Occipital lobe (tissue), 2 donors: Measurements from ENCODE around the gene ARL4C. TPM values are rescaled to one million over a fixed set of nuclear protein-coding genes. Genes with fewer than 3 reads are reported as not detected.
"Not testable (repeated sequence)": the region's sequence is repeated elsewhere in the genome, so short reads cannot be mapped to it uniquely, and the experiment has no call there.

Experiments
- DNase-seq: peaks from one replicate; lab custom pipeline; 2025; lab: John Stamatoyannopoulos, UW
- total RNA-seq: library from RNA; depleted of rRNA; stranded (reverse); fragments of >200 nt; gene quantifications from one replicate; pipeline ENCODE4 v1.2.3, GENCODE V29; 2014

The ARL4C gene
- total RNA-seq, 1 donor from 2014 or later: 50.2 TPM

DNA sequence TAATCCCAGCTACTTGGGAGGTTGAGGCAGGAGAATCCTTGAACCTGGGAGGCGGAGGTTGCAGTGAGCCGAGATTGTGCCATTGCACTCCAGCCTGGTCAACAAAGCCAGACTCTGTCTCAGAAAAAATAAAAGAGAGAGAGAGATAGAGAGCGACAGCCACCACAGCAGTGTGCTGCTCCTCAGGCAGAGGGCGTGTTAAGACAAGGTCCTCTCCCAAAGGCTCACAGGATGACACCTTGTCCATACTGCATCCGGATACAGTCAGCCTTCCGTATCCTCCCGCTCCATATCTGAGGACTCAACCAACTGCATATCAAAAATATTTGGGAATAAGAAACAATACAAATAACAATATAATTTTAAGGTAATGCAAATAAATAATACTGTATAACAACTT, 20.1 kb downstream of the ARL4C start:
- no peak for DNase-seq

DNA sequence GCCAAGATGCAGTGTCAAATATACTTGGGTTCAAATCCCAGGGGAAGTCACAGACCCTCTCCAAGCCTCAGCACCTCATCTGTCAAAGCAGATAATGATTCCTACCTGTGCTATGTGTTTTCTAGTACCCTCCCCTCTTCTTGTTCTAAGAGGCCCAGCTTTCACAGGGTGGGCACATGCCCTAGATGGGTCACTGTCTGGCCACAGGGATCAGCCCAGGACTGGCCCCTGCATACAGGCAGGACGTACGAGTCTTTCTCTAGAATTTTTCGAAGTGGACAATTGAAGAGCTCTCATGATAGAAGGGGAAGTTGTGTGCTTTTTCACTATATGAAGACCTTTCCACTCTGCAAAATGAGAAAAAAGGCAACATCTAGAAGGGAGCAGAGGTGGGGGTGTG, 22.2 kb downstream of the ARL4C start:
- DNase-seq: no peak

DNA sequence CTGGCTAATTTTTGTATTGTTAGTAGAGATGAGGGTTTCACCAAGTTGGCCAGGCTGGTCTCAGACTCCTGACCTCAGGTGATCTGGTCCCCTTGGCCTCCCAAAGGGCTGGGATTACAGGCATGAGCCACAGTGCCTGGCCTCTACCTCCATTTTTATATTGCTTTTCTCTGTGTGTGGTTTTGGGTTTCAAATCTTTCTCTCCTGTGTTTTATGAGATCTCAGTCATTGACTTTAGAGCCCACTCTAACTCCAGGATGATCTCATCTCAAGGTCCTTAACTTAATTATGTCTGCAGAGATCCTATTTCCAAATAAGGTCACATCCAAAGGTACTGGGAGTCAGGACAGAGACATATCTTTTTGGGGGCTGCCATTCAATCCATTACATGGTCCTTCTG, 24.7 kb downstream of the ARL4C start:
- DNase-seq: no peak

DNA sequence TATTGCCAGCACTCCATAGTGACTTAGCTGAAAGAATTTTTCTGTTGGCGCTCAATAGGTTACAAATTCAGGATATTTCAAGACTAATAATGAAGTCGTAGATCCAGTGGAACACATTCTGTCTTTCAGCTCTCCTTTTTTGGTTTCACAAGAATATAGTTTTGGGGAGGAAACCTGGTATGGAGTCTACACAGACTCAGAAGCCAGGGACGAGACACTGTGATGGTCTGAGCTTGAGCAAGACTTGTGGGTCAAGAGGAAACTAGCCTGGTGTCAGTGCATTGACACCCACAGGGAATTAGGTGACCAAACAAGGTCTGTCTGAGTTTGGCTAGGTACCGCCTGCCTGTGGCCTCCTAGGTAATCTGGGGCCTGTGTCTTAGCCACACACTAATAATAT, 26.9 kb downstream of the ARL4C start:
- DNase-seq: no peak

DNA sequence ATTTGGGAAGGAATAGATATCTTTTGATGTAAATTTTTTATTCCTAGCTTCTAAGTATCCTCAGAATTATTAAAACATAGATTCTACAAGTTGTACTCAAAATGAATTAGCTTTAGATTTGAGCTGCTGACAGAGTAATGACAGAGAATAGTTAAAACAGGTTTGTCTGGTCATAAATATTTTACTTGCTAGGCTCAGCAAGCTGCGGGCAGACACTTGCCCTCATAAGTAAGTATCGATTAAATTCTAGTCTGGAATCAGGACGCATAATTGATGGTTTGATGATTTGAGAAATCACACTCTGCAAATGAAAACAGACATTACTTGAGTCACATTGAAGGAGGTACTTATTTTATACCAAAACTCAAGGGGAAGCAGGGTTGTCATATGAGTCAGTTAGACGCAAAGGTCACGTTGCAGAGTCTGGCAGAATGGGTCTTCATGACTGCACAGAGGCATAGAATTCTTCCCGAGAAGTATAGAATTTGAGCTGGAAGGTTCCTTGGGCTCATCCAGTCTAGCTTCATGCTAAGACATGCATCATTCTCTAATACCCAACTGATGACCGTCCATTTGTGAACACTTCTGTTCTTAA, 27.5 kb downstream of the ARL4C start:
- no peak for DNase-seq

DNA sequence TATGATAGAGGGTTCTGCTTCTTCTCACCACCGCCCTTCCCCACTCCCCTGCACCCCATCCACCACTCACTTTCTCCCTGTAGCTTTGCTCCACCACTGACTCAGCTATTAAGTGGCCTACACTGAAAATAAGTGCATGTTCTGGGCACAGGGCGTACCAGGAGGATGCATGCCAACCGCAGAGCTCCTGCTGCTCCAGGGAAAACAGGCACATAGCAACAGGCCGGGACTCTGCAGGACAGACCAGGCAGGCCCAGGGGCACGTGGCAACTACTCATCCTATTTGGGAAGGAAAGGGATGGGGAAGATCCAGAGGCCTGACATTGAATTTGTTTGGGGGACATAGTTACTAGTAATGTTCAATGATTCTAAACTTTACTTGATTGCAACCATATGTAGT, 28.4 kb downstream of the ARL4C start:
- no peak for DNase-seq

DNA sequence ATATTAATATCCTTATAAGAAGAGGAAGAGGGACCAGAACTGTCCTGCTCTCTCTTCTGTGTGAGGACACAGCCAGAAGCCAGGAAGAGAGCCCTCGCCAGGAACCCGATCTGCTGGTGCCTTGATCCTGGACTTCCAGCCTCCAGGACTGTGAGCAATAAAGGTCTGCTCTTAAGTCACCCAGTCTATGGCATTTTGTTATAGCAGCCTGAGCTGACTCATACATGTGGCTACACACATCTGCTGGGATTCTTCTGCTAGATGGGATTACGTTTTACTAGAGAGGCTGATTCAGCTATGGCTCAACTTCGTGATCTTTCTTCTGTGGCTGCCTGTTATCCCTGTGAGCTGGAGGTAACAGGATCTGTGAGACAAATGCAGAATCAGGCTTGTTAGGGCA, 29.6 kb downstream of the ARL4C start:
- no peak for DNase-seq

DNA sequence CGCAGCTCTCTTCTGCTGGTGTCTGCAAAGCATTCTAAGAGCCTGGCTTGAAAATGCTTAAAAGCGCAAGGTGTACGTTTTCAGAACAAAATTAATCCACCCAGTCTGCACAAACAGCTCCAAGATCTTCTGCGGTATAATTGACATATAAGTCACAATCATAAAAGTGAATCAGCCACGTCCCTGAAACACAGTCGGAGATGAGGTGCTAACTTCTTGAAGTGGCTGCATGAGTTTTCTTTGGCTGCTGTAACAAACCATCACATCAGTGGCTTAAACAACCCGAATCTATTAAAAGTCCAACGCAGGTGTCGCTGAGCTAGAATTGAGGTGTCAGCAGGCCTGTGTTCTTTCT, 32.6 kb downstream of the ARL4C start:
- DNase-seq: no peak

DNA sequence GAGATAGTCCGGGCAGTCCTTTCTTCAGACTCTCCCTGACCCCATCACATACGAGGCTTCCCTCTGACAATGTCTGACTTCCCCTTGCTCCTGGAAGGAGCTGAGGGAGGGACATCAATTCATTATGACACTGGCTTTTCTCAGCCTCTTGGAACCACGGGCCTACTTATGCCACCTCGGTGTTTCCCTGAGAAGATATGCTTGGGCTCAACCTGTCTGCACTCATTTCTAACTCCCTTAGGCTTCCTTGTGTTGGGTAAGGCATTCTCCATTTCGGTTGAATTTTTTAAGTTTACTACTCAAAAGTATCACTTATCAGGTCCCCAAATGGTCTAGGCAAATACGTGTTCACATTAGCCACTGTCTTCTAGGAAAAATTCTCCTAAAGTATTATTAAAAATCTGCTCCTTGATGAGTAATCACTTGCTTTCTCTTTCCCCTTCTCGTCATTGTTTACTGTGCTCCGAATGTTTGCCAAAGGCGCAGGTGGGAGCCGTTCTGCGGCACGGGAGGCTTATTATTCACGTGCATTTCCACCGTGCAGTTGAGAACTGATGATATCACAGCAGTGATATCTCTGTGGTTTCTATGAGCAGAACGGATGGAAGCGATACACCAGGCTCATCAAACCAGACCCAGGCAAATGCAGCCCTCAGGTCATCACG, 33.1 kb downstream of the ARL4C start:
- no peak for DNase-seq

DNA sequence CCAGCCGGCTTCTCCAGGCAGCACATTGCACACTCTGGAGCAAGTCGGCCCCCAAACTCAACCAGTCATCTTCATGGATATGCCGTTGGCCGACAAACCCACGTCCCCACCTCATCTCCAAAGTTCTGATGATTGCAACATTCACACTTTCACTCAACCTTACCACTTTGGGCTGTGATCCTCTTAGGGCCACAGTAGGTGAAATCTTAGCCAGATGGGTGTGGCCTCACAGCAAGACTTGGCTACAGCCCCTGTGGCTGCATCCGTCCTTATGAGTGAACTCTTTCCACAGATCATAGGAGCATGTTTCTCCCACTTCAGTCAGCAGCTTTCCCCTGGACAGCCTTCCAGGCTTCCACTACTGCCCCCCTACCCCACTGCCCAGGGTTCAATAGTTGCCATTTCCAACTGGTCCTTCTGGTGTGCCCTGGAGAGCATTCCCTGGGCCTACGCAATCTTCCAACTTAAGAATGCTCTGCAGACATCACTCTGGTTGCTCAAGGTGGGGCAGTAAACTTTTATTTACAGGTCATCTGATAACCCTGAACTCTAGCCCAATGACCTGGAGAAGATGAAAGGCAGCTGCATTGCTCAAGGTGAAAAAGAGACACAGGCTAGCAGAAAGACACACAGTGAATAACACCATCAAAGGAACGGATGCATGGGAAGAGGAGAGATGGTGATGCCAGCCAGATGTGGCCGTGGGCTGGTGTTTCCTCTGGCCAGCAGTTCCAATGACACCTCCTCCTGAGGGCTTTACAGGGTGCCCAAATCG, 34.5 kb downstream of the ARL4C start:
- DNase-seq: no peak

DNA sequence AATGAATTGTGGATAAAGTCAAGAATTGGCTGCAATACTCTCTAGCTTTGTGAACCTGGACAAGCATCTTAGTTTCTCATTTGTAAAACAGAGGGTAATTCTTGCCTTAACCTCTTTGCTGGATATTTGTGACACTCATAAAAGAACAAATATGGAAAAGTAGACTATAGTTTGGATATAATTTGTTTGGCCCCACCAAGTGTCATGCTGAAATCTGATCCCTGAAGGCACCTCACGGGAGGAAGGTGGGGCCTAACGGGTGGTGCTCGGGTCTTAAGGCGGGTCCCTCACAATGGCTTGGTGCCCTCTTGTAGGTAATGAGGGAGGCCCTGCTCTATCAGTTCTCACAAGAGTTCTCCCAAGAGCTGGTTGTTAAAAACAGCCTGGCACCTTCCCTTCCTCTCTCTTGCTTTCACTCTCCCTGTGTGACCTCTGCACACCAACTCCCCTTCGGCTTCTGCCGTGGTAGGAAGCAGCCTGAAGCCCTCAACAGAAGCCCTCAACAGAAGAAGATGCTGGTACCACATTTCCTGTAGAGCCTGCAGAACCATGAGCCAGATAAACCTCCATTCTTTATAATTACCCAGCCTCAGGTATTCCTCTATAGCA, 37.4 kb downstream of the ARL4C start:
- no peak for DNase-seq

DNA sequence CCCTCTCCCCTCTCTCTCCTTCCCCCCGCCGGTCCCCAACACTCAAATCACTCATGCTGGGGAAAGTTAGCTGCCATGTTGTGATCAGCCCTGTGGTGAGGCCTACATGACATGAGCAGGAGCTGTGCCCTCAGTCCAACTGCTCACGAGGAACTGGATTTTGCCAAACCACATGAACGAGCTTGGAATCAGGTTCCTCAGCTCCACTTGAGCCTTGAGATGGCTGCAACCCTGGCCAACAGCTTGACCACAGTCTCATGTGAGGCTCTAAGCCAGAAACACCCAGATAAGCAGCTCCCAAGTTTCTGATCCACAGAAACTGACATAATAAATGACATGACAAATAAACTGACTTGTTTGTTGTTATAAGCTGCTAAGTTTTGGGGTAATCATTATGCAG, 38.4 kb downstream of the ARL4C start:
- no peak for DNase-seq

DNA sequence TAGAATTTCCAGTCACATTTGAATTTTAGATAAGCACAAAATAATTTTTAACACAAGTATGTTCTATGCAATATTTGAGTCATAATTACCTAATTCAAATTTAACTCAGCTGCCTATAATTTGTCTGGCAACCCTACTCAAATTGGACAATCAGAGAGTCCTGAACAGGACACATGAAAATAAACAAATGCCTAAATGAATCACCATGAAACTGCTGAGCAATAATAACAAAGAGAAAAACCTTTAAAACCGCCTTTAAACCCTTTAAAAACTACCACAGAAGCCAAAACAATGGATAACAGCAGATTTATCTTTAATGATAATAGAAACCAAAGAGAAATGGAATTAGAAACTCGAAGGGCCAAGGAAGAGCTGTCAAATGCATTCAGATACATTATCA, 39.5 kb downstream of the ARL4C start:
- DNase-seq: no peak

DNA sequence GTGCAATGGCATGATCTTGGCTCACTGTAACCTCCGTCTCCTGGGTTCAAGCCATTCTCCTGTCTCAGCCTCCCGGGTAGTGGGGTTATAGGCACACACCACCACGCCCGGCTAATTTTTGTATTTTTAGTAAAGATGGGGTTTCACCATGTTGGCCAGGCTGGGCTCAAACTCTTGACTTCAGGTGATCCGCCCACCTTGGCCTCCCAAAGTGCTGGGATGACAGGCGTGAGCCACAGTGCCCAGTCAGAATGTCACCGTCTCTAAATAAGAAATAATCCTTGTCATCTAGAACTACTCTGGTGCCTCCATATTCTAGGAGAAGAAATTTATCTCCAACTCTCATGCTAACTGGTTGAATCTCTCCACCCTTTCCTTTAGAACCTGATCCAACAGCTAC, 41.6 kb downstream of the ARL4C start:
- DNase-seq: not testable (repeated sequence)

DNA sequence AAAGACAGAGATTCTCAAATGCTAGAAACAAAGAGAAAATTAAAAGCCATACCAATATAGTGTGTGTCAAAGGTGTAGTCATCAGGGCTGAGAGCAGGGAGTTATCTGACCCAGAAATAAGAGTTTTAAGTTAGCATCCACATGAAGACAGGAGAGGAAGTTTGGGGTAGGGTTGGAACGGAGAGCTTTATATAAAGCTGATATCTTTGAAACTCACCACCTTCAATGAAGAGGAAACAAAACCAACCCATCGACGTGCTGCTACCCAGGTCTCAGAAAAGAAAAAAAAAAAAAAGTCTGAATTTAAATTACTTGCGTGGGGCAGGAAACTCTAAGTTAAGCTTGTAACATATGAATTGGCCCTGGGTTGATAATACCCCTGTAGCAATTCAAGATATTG, 42.4 kb downstream of the ARL4C start:
- no peak for DNase-seq

DNA sequence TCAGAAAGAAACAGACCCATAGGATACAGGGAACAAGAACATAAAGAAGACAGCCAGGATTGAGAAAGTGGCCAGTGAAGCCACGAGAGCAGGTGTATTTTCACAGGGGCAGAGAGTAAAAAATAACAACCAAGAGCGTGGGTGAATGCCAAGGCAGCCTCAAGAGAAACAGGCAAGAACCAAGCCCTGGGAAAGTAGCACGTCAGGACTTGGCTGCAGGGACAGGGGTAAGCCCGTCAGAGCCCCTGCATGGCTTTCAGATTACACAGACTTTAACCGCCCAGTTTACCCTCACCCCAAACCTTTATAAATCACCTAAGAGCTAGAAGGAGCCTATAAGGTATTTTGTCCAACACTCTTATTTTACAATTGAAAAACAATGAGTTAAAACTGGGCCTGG, 43.7 kb downstream of the ARL4C start:
- no peak for DNase-seq

DNA sequence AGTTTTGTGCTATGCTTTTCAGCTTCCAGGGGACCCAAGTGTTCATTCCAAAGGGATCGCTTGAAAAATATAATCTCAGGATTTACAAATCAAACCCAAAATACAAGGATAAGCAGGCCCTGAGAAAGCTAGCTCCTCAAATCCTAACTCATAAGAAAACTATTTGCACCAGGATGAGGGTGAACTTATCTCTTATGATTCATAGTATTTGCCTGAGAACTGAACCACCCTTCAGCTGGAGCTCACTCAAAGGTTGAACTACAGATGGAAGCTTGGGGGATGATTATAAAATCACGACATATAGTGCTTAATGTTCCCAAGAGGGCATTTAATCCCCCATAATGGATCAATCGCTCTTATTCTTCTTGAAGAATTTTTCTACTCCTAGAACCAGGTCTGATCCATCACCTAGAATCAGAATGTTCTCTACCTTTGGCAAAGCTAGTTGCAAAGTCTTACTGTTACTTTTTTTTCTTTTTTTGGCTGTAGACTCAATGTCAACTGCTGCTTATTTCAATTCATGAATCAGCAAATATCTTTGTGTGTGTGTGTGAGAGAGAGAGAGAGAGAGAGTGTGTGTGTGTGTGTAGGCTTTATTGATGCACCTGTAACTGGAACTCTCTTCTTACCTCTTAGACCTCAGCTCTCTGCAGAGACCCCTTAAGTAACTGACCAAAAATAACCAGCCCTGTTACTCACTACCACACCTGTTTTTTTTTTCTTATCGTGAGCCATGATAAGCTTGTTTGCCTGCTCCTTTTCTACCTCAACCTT, 44.8 kb downstream of the ARL4C start:
- no peak for DNase-seq

DNA sequence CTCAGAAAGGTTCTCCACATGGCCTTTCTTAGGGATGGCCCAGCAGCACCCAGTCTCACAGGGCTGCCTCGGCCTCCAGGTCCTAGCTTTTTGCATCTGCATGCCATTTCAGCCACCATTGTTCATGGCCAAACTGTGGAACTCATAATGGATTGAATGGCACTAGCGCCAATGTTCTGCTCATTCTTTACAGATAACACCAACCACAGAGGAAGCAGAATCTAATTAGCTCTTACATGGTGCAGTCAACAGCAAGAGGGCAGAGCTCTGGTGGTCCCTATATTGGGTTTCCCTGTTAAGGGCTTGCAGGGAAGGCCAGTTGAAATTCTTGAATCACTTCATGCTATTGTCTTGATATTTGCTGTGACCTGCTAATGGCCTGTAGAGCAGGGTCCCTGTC, 45.6 kb downstream of the ARL4C start:
- no peak for DNase-seq

DNA sequence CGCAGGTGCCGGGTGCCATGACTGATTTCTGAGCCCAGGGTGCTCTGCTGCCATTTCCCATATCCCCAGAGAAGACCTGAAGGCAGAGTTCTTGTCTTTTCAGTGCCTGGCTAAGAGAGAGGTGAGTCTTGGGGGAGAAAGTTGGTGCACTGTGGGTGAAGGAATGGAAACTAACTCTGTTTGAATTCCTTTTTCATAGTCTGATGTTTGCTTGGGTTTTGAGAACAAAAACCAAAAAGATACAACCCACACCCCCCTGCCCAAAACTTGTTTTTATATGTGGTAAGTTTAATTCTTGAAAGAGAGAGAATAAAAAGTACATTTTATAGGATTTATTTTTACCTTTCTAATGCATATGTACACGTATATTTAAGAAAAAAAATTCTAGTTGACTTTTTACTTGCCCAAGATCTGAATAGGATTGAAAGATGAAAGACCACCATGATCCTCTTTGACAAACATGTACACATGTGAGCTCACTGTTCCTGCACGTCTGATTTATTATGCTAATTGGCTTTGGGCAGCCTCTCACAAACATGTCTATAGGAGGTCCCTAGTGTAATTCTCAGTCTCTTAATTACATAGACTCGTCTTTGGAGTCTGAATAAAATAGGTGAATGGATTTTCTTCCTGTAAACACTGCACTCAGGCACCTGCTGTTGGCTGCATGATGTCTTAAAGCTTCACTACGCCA, 46.3 kb downstream of the ARL4C start:
- no peak for DNase-seq

DNA sequence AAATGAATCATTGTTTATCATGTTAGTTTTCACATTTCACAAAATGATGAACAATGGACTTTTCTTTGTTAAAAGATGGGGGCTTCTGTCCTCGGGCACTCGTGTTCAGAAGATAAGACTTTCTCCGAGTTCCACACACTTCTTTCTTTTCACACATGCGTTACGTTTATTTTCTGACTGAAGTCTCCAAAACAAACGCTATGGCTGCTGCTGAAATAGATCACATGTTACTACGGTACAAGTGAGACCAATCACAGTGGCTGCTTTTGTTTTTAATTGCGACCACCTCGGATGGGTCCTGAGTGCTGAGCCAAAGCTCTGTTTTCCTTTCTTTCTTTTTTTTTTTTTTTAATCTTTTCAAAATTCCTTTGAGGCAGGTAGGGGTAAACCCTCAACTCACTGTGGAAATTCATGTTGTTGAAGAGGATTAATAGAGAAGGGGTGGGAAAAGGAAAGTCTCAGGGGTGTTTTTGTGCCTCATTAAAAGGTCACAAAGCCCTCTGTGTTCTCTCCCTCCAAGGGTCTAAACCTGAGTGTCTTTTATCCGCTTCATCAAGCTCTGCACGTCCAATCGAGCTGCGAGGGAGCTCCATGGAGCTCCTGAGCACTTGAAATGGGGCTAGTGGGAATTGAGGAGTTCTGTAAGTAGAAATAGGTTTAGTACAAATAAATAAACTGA, 48.2 kb downstream of the ARL4C start:
- no peak for DNase-seq

DNA sequence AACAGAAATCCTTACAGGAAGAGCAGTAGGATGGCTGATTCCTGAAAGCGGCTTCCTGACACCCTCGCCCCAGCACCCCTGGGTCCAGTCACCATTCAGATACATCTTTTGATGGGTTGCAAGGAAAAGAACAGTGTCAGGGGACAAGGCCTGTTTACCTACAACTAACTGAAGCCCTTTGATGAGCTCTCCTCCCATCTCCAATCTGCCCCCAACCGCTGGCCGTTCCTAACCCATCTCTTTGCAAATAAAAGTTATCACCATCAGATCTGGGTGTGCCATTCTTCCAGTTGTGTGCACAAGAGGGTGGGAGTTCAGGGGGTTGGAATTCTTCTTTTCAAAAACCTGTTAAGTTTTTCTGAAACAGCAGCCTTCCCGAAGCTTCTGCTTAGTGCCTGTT, 48.9 kb downstream of the ARL4C start:
- DNase-seq: no peak
